Psoas muscle (tissue), 8 donors: ENCODE data around the gene KRT13. TPM values are rescaled to one million over a fixed set of nuclear protein-coding genes. Genes with fewer than 3 reads are reported as not detected.
A peak's percentile ranks its signal among the peaks of the same experiment; 100 is the strongest.

Experiments used
- ATAC-seq, 4 donors: fragments of 200-7000 bp; cut with Tn5 transposase; one replicate each; pipeline ENCODE4 v1.9.1; 2020; ENCODE audit warnings: moderate library complexity in 3 of 4, mild to moderate bottlenecking in 2 of 4
- DNase-seq, 2 donors: peaks; one replicate each; pipeline ENCODE4 v3.0.0-alpha.2; 2020
- H3K27ac ChIP-seq: fragments of 200-600 bp; one replicate; pipeline ENCODE4 v1.8.0; 2022
- H3K27me3 ChIP-seq, 3 donors: fragments of 200-600 bp in 1 of 3; one replicate each; pipeline versions ENCODE4 v1.6.1 to v1.8.0; 2013 to 2022; ENCODE audit warnings: low read length in 2 of 3, mild to moderate bottlenecking in 2 of 3, moderate library complexity in 1 of 3; ENCODE audit not compliant: insufficient read depth in 3 of 3
- H3K36me3 ChIP-seq, 2 donors: fragments of 200-600 bp in 1 of 2; one replicate each; pipeline versions ENCODE4 v1.6.1 to v1.8.0; 2013 to 2022; ENCODE audit warnings: low read depth in 1 of 2, mild to moderate bottlenecking in 1 of 2, moderate library complexity in 1 of 2; ENCODE audit not compliant: insufficient read depth in 1 of 2
- H3K4me1 ChIP-seq: fragments of 200-600 bp; one replicate; pipeline ENCODE4 v1.8.0; 2022
- H3K4me3 ChIP-seq: fragments of 200-600 bp; one replicate; pipeline ENCODE4 v1.8.0; 2022; ENCODE audit warnings: mild to moderate bottlenecking
- H3K9me3 ChIP-seq: fragments of 200-600 bp; one replicate; pipeline ENCODE4 v1.8.0; 2022
- WGBS, 3 donors: extraction: QIAGEN DNeasy Blood & Tissue Kit; methylation state at CpG; one replicate each; pipeline versions ENCODE4 v1.1.6 to v1.1.7; 2013; 5-methylcytosine and 5-hydroxymethylcytosine counted together
- intact Hi-C, 2 donors: fragments of 100-400 bp; cut with DNase I; formaldehyde crosslinking; loops; one replicate each; pipeline versions ENCODE4 v1.11.0 to v1.14.2; 2022
- polyA plus RNA-seq, 3 donors: library from polyadenylated mRNA; stranded (reverse); fragments of 200-250 nt; gene quantifications; one replicate each; pipeline ENCODE4 v1.2.3, GENCODE V29; 2013
- total RNA-seq, 4 donors: library from RNA; stranded (reverse); fragmentation: NEBNext Ultra II Directional in 2 of 4; extraction: Animal tissue kit (Norgen Biotek cat#: 25700) in 2 of 4; gene quantifications; one replicate each; pipeline versions ENCODE4 v1.2.1 to v1.2.4, GENCODE V29; 2021 to 2023
- TF ChIP-seq, protein P1 (sequence below): fragments of 200-600 bp; IDR thresholded peaks from one replicate; pipeline ENCODE4 v1.8.0; 2022; ENCODE audit warnings: antibody characterized with exemption
- donor health status: healthy with polysubstance abuse.
- donor health status: DM: no; HTN: no; CAD: no; lungs with moderate emphysema.
- donor health status: Bipolar disorder and iron deficiency.
- donor health status: healthy.
- donor health status: DM: yes; HTN: yes; CAD: no.
- donor health status: DM: no; HTN: no; CAD: no.
- donor health status: DM: no; HTN: no; CAD: no.
- donor health status: DM: yes; HTN: yes; CAD: no.

KRT13 gene
- total and polyA plus RNA-seq, 7 donors: 0.13 to 3.3 (median 2.7) TPM; not detected in 2

DNA sequence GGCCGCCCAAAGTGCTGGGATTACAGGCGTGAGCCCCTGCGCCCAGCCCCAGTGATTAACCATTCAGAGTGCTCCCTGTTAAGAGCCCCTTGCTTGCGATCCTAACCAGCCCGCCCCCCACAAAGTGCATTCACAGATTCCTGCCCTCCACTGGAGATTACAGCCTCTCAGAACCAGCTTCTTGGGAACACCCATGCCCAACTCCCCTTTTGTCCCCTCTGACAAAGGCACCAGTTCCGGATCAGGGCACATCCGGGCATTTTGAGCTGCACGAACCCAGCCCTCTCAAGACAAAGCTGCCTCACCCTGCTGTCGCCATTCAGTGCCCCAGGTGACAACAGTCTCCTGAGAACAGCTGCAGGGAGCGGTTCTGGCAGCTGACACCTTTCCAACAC, 23.5 kb upstream of the KRT13 start:
- H3K9me3 ChIP-seq: no peaks in the 10 kb centered on the region
- TF ChIP-seq, protein P1, sequence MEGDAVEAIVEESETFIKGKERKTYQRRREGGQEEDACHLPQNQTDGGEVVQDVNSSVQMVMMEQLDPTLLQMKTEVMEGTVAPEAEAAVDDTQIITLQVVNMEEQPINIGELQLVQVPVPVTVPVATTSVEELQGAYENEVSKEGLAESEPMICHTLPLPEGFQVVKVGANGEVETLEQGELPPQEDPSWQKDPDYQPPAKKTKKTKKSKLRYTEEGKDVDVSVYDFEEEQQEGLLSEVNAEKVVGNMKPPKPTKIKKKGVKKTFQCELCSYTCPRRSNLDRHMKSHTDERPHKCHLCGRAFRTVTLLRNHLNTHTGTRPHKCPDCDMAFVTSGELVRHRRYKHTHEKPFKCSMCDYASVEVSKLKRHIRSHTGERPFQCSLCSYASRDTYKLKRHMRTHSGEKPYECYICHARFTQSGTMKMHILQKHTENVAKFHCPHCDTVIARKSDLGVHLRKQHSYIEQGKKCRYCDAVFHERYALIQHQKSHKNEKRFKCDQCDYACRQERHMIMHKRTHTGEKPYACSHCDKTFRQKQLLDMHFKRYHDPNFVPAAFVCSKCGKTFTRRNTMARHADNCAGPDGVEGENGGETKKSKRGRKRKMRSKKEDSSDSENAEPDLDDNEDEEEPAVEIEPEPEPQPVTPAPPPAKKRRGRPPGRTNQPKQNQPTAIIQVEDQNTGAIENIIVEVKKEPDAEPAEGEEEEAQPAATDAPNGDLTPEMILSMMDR: no peak
- 40 to 48% (median 48%) methylated on average over 10 of the region's 10 CpGs for WGBS, 3 donors
- intact Hi-C loops: no loop called here
- no peak overlapping the region for H3K27ac ChIP-seq
- no peaks in the 10 kb centered on the region for H3K36me3 ChIP-seq
- H3K27me3 ChIP-seq: peaks cover 0 to 53% (median 26%) of the 10 kb centered on the region in 3 donors
- DNase-seq (no peak), ATAC-seq (no peak)
- no peak overlapping the region for H3K4me3 ChIP-seq
- H3K4me1 ChIP-seq: peaks cover 4% of the 10 kb centered on the region

DNA sequence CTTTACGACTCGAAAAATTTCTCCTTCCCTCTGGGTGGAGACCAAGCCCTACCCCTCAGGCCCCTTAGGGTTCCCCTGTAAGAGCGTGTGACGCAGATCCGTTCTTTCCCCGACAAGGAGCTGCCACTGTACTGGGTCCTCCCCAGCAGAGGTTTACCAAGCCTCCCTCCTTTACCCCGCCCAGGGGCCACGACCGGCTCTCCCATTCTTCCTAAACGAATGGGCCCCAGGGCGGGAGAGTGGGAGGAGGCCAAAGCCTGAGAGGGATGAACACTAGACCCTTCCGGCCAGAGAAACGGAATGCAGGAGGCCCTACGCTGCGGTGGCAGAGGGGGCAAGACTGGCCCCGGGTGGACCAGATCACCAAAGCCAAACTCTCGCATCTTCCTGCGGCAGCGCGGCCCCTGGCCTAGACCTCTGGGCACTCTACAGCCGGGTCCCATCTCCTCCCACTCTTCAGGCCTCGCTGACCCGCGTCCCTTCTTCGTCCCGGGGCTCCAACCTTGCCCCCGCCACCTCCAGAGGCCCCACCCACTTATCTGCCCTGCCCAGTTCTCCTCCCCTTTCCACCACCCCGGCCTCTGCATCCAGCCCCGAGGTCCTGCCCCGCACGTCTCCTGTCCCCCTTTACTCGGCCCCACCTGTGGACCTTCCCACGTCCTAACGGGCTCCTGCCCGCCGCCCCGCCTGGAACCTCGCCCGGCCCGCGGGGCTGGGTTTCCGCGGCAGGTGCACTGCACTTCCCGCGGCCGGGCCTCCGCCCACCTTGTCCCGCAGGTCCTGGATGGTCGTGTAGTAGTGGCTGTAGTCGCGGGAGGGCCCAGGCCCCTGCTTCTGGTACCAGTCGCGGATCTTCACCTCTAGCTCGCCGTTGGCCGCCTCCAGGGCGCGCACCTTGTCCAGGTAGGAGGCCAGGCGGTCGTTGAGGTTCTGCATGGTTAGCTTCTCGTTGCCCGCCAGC, 21.9 kb upstream of the KRT13 start:
- H3K27ac ChIP-seq: no peak overlapping the region
- DNase-seq: no peak
- peak overlapping the region; percentile 41 for H3K4me3 ChIP-seq
- TF ChIP-seq, protein P1: no peak
- WGBS, 3 donors: 7 to 10% (median 8%) methylated on average over 55 to 62 of the region's 62 CpGs
- no peaks in the 10 kb centered on the region for H3K36me3 ChIP-seq
- H3K27me3 ChIP-seq: peaks cover 0 to 59% (median 28%) of the 10 kb centered on the region in 3 donors
- H3K9me3 ChIP-seq: no peaks in the 10 kb centered on the region
- intact Hi-C loops: no loop called here
- peaks cover 4% of the 10 kb centered on the region for H3K4me1 ChIP-seq
- no peak for ATAC-seq

DNA sequence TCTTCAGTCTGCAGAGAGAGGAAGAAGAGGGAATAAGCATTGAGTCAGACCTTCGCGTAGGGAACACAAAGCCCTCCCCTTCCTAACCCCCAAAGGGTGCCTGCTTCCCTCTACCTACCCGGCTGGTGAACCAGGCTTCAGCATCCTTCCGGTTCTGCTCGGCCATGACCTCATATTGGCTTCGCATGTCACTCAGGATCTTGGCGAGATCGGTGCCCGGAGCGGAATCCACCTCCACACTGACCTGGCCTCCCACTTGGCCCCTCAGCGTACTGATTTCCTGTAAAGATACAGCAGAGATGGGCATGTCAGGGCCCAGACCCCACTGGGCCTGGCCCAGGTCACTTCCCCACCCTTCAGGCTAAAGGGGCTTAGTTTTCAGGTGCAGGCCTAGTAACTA, 18.8 kb upstream of the KRT13 start:
- intact Hi-C loops: no loop called here
- TF ChIP-seq, protein P1: no peak
- DNase-seq (no peak), ATAC-seq (no peak)
- Histone ChIP-seq H3K4me1 (peaks cover 4% of the 10 kb centered on the region), H3K27me3 (peaks cover 0 to 45% (median 27%) of the 10 kb centered on the region in 3 donors), H3K4me3 (no peak overlapping the region), H3K27ac (no peak overlapping the region), H3K9me3 (no peaks in the 10 kb centered on the region), H3K36me3 (no peaks in the 10 kb centered on the region)
- 83 to 89% (median 85%) methylated on average over 11 of the region's 11 CpGs for WGBS, 3 donors

DNA sequence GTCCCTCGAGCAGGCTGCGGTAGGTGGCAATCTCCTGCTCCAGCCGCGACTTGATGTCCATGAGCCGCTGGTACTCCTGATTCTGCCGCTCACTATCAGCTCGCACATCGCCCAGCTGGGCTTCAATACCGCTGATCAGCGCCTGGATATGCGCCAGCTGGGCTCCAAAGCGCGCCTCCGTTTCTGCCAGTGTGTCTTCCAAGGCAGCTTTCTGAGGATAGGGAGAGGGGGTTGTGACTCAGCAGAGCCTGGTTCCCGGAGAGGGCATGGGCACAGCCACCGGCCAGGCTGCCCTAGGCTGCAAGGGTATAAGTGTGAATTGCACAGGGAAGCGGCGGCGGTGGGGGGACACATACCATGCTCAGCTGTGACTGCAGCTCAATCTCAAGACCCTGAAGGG, 18.4 kb upstream of the KRT13 start:
- Histone ChIP-seq H3K27me3 (peaks cover 0 to 40% (median 27%) of the 10 kb centered on the region in 3 donors), H3K36me3 (no peaks in the 10 kb centered on the region), H3K9me3 (no peaks in the 10 kb centered on the region), H3K4me3 (no peak overlapping the region), H3K27ac (no peak overlapping the region), H3K4me1 (peaks cover 4% of the 10 kb centered on the region)
- DNase-seq (no peak), ATAC-seq (no peak)
- WGBS, 3 donors: 61 to 64% (median 63%) methylated on average over 19 of the region's 19 CpGs
- intact Hi-C loops: no loop called here
- TF ChIP-seq, protein P1: no peak
